Skeletal muscle cell (primary cell): ENCODE measurements around the gene PI4KA.
"Not testable (repeated sequence)": the region's sequence is repeated elsewhere in the genome, so short reads cannot be mapped to it uniquely, and the experiment has no call there.

Experiments
- DNase-seq: peaks from one replicate; pipeline ENCODE4 v3.0.0-alpha.2; 2010; ENCODE audit warnings: low read depth
- H3K4me3 ChIP-seq: 2 replicates; pipeline ENCODE4 v1.5.1; 2011; ENCODE audit warnings: low read depth, mild to moderate bottlenecking, control low read depth, low read length, moderate library complexity

PI4KA gene

DNA sequence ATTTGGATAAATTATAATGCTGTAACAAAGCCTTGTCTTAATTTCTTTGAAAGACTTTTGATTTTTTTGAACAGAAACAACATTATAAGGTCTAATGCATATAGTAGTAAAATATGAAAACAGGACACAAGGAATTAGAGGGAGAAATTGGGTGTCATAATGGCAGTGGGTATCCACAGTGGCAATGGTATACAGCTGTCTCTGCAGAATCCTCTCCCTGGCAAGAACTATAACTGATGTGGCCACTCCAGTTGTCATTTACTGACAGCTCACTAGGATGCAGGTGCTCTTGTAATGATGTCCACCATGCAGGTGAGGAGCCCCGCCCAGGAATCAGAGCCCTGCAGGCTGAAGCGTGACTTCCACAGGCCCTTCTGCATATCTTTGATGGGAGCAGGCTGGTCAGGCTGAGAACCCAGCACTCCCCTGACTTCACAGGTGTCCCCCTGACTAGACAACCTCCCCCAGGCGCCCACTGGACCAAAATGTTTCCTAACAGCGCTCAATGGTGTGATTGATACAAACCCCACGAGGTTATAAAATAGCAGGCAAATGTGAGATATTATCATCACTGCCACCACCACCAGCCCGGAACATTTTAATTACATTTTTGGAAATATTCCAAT, 117.5 kb downstream of the PI4KA start:
- no peak for DNase-seq
- H3K4me3 ChIP-seq, result no peak overlapping the region

- no peak overlapping the region for H3K4me3 ChIP-seq
- DNase-seq, result no peak
Measured at GRCh38 chr22:20740222-20740951, 118.2 kb downstream of the PI4KA start.

DNA sequence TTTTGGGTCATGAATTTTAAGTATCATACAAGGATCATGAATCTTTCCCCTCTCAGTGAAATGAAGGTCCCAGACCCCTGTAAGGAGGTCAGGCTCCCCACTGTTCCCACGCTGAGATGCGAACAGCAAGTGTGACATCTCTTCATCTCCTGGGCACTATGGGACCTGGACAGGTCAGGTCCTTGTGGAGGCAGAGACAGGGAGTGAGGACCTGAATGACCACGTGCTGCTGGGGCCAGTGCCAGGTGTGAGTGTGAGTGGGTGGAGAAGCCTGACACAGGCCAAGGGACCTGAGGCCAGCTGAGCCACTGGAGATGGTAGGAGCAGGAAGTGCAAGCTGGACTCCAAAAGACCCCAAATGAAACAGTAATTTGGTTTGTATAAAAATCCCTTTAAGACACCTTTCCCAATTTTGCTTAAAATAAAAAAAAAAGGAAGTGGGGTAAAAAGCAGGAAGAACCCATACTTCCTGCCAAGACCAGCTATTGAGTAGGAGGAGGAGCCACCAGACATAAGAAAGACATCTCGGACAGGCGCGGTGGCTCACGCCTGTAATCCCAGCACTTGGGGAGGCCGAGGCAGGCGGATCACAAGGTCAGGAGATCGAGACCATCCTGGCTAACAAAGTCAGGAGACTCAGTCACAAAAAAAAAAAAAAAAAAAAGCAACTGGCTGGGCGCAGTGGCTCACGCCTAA, 120.1 kb downstream of the PI4KA start:
- no peak for DNase-seq
- H3K4me3 ChIP-seq, result no peak overlapping the region

GRCh38 chr22:20736891-20737290, 121.7 kb downstream of the PI4KA start:
- DNase-seq, H3K4me3 ChIP-seq: not testable (repeated sequence)

DNA sequence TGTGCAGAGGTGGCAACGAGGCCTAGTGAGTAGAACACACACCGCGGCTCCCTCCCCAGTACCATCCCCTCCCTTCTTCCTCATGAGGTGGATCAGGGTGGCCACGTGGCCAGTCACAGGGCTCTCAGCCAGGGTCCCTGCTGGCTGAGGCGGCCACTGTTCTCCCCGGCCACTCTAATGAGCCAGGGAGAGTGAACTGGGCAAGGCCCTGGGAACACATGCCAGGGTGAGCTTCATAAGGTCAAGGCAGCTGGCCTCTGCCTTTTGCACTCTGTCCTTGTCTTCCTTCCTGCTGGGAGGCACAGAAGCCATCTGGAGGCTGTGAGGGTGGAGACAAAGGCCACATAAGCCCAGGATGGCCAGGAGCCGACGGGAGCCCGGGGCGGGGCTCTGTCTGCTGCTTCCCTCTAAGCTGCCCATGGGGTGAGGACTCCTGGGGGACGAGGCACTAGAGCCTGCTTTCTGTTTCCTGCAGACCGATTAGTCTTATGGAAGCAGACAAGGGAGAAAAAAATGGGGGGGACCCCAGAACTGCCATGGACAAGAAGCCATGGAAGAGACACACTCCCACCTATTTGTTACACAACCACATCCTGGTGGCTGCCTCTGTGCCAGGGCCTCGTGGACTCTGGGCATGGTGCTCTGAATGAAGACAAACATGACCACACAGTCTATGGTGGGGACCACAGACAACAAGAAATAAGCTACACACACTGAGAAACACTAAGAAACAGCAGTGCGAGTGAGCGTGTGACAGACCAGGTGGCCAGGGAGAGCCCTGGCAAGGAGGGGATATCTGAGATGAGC, 123.1 kb downstream of the PI4KA start:
- not testable (repeated sequence) for H3K4me3 ChIP-seq, DNase-seq

GRCh38 chr22:20732431-20732830, 126.2 kb downstream of the PI4KA start:
- DNase-seq, H3K4me3 ChIP-seq: not testable (repeated sequence)

GRCh38 chr22:20729194-20729593, 129.4 kb downstream of the PI4KA start:
- no peak for DNase-seq
- no peak overlapping the region for H3K4me3 ChIP-seq

DNA sequence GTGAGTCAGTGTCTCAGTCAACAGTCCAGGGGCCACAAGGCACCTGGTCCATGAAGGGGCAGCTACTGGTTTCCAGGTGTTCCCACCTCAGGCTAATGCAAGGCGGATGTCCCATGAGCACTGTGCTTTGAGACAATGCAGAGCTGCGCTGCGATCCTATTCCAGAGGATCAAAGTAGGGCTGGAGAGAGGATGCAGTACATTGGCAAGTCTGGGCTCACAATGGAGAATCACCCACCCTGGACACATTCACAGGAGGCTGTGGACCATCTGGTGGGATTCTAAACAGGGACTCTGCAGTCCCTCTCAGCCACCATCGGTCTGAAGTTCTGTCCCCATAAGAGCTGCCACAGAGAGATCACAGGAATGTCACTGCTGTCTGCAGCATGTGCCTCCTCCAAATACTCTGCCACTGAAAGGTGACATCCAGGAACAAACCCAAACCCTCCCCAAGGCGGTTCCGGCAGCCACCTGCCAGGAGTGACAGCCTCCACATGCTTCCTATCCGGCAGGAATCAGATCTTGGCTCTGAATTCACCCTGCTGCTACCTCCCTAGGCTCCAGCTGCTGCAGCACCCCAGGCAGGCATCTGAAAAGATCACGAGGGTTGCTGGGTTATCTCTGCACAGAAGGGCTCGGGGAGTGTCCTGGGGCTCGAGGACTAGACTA, 130.0 kb downstream of the PI4KA start:
- DNase-seq, result no peak
- no peak overlapping the region for H3K4me3 ChIP-seq

GRCh38 chr22:20727118-20728015, 131.2 kb downstream of the PI4KA start:
- DNase-seq, result no peak
- no peak overlapping the region for H3K4me3 ChIP-seq

- DNase-seq, result no peak
- H3K4me3 ChIP-seq, result no peak overlapping the region
Measured at GRCh38 chr22:20725987-20726558, 132.5 kb downstream of the PI4KA start.

- DNase-seq, result no peak
- no peak overlapping the region for H3K4me3 ChIP-seq
Measured at GRCh38 chr22:20724676-20725454, 133.7 kb downstream of the PI4KA start.

DNA sequence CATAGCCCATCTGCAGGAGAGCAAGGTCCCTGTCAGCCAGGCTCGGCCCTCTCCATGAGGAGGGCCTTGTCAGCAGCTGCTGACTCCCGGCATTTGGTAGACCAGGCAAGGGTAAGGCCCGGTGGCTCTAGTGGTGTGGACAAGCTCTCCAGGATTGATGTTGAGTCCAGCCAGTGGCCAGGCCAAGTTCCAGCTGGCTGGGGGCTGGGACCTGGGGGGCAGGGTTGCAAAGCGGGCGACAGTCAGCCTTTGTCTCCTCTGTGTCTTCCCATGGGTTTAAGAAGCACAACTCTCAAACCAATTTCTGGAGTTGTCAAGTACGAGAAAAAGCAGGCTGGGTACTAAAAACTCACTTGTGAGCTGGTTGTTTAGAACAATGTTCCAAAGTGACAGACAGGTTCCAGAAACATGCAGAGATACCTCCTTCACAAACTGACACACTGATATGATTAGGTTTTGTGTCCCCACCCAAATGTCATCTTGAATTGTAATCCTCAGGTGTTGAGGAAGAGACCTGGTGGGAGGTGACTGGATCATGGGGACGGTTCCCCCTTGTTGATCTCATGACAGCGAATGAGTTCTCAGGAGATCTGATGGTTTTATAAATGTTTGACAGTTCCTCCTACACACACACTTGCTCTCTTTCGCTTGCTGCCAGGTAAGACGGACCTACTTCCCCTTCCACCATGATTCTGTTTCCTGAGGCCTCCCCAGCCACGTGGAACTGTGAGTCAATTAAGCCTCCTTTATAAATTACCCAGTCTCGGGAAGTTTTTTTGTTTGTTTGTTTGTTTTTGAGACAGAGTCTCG, 137.0 kb downstream of the PI4KA start:
- DNase-seq, result no peak
- H3K4me3 ChIP-seq, result no peak overlapping the region

- no peak overlapping the region for H3K4me3 ChIP-seq
- no peak for DNase-seq
Measured at GRCh38 chr22:20720692-20721408, 137.8 kb downstream of the PI4KA start.

- H3K4me3 ChIP-seq, DNase-seq: not testable (repeated sequence)
Measured at GRCh38 chr22:20718727-20719126, 139.9 kb downstream of the PI4KA start.

GRCh38 chr22:20717981-20718380, 140.6 kb downstream of the PI4KA start:
- H3K4me3 ChIP-seq, DNase-seq: not testable (repeated sequence)
